ENCODE data around the gene MICOS13. TPM values are rescaled to one million over a fixed set of nuclear protein-coding genes. Genes with fewer than 3 reads are reported as not detected.

The MICOS13 gene
- polyA plus RNA-seq, 1 of the 3 experiments (the other 2 are of a cell fraction), result 112 TPM

DNA sequence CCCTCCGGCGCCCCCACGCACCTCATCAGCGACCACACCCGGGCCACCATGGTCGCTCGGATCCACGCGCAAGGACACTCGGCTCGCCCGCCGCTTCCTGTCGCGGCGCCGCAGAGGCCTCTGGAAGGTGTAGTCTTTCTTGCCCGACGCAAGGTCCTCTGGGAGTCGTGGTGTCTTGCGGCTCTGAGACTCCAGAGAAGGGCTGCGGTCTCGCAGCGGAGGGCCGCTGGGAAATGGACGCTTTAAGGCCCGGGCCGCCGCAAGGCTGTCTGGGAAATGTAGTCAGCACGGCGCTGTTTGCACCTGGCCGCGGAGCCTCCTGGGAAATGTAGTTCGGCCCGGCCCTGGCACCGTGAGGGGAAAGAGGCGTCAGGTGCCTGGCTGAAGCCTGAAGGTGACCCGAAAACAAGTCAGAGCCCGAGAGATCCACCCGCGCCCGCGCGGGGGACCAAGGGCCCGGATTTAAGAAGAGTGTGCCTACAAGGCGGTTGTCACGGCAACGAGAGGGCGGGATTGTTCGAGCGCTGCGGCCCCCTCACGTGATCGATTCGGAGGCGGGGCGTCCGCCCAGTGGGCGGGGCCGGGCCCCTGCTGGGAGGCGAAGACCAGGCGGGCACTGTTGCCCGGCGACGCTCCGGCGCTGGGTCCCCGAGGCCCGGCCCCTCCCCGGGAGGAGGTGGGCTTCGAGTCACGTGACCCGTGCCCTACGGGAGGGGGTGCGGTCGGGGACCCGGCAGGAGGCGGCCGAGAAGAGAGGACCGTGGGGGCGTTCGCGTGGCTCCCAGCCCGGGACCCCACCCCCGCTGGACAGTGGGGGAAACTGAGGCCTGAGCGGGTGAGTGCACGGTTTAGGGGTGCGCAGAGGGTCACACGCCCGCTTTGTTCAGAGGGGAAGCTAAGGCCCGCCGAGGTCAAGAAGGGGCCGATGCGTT is at the start of gene MICOS13, which contains the start of gene HSD11B1L (continued):
- TF ChIP-seq, protein P1, sequence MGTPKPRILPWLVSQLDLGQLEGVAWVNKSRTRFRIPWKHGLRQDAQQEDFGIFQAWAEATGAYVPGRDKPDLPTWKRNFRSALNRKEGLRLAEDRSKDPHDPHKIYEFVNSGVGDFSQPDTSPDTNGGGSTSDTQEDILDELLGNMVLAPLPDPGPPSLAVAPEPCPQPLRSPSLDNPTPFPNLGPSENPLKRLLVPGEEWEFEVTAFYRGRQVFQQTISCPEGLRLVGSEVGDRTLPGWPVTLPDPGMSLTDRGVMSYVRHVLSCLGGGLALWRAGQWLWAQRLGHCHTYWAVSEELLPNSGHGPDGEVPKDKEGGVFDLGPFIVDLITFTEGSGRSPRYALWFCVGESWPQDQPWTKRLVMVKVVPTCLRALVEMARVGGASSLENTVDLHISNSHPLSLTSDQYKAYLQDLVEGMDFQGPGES (IDR thresholded peaks at IDR 0.05; ENCODE audit: low read depth, low read length), result no peak
- TF ChIP-seq JUND (IDR thresholded peaks at IDR 0.05) (no peak), ELF1 (IDR thresholded peaks at IDR 0.05) (peak; percentile 89), YY1 (IDR thresholded peaks at IDR 0.05; ENCODE audit: low read depth) (peak; percentile 81), FOXJ3 (CRISPR knock-in tag; IDR thresholded peaks at IDR 0.05) (no peak), RFX5 (IDR thresholded peaks at IDR 0.05; ENCODE audit: low read length) (no peak), NRF1 (IDR thresholded peaks at IDR 0.05; ENCODE audit: low read depth, low read length) (peak; percentile 41; the same call in 1 of the 2 replicates), TEAD4 (IDR thresholded peaks at IDR 0.05; ENCODE audit: borderline replicate concordance, insufficient read depth) (no peak), SMC3 (IDR thresholded peaks at IDR 0.05; ENCODE audit: low read depth, low read length) (no peak)
- TF ChIP-seq, protein P2, sequence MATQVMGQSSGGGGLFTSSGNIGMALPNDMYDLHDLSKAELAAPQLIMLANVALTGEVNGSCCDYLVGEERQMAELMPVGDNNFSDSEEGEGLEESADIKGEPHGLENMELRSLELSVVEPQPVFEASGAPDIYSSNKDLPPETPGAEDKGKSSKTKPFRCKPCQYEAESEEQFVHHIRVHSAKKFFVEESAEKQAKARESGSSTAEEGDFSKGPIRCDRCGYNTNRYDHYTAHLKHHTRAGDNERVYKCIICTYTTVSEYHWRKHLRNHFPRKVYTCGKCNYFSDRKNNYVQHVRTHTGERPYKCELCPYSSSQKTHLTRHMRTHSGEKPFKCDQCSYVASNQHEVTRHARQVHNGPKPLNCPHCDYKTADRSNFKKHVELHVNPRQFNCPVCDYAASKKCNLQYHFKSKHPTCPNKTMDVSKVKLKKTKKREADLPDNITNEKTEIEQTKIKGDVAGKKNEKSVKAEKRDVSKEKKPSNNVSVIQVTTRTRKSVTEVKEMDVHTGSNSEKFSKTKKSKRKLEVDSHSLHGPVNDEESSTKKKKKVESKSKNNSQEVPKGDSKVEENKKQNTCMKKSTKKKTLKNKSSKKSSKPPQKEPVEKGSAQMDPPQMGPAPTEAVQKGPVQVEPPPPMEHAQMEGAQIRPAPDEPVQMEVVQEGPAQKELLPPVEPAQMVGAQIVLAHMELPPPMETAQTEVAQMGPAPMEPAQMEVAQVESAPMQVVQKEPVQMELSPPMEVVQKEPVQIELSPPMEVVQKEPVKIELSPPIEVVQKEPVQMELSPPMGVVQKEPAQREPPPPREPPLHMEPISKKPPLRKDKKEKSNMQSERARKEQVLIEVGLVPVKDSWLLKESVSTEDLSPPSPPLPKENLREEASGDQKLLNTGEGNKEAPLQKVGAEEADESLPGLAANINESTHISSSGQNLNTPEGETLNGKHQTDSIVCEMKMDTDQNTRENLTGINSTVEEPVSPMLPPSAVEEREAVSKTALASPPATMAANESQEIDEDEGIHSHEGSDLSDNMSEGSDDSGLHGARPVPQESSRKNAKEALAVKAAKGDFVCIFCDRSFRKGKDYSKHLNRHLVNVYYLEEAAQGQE (IDR thresholded peaks at IDR 0.05; ENCODE audit: low read depth, low read length), result no peak

DNA sequence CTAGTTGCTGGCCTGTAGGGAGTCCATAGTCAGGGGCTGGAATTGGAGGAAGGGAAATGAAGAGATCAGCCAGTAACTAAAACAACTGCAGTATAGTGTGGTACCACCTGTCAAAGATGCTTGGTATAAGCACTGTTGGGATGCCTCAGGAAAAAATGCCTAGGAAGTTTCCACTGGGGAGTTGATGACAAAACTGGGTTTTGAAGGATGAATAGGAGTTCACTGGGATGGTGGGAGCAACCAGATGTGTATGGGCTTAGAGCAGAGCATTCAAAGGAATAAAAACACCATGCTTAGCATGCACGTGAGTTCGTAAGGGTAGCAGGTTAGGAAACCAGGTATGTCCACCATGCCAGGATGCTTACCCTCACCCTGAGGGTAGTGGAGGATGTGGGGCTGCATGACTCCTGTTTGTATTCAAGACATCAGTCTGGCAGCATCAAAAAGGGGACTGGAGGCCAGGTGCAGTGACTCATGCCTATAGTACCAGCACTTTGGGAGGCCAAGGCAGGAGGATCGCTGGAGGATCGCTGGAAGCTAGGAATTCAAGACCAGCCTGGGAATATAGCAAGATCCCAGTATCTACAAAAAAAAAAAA is 47.2 kb upstream of the MICOS13 start:
- H3K4me3 ChIP-seq (ENCODE audit: low read depth in 2 of 2, low read length in 1 of 2), result no peak overlapping the region
- no peak overlapping the region for H3K9ac ChIP-seq
- H3K9me2 ChIP-seq, result no peaks in the 10 kb centered on the region
- POLR2A ChIA-PET, result no interaction called here
- TF ChIP-seq YY1 (IDR thresholded peaks at IDR 0.05; ENCODE audit: low read depth), result no peak
- TF ChIP-seq USF1 (IDR thresholded peaks at IDR 0.05; ENCODE audit: borderline replicate concordance, low read depth), result no peak
- TF ChIP-seq, protein P3, sequence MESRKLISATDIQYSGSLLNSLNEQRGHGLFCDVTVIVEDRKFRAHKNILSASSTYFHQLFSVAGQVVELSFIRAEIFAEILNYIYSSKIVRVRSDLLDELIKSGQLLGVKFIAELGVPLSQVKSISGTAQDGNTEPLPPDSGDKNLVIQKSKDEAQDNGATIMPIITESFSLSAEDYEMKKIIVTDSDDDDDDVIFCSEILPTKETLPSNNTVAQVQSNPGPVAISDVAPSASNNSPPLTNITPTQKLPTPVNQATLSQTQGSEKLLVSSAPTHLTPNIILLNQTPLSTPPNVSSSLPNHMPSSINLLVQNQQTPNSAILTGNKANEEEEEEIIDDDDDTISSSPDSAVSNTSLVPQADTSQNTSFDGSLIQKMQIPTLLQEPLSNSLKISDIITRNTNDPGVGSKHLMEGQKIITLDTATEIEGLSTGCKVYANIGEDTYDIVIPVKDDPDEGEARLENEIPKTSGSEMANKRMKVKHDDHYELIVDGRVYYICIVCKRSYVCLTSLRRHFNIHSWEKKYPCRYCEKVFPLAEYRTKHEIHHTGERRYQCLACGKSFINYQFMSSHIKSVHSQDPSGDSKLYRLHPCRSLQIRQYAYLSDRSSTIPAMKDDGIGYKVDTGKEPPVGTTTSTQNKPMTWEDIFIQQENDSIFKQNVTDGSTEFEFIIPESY (IDR thresholded peaks at IDR 0.05; ENCODE audit: borderline replicate concordance, low read depth), result no peak
- TF ChIP-seq RCOR1 (IDR thresholded peaks at IDR 0.05; ENCODE audit: low read length), result no peak
- TF ChIP-seq FOXJ3 (CRISPR knock-in tag; IDR thresholded peaks at IDR 0.05), result no peak
- no peak for TF ChIP-seq SIN3A (IDR thresholded peaks at IDR 0.05; ENCODE audit: borderline replicate concordance, low read depth, low read length)
- TF ChIP-seq EZH2phosphoT487 (IDR thresholded peaks at IDR 0.05; ENCODE audit: borderline replicate concordance, low read depth), result no peak
- no peak overlapping the region for H2AFZ ChIP-seq (ENCODE audit: low read depth)
- DNase-seq, result no peak
- no peak overlapping the region for H3K27ac ChIP-seq (ENCODE audit: low read depth in 2 of 2, low read length in 1 of 2)
- H3K4me2 ChIP-seq, result no peak overlapping the region
- no peaks in the 10 kb centered on the region for H3K9me3 ChIP-seq
- H3K4me1 ChIP-seq (ENCODE audit: control insufficient read depth in 1 of 2, insufficient read depth in 2 of 2, low read depth in 1 of 2, low read length in 1 of 2), result no peaks in the 10 kb centered on the region
- CTCF ChIA-PET, result interaction anchor here (0.6 kb wide), 1 partner anchor 29 kb away, joined by 4 read pairs; no protein-coding TSS in a partner anchor
- peaks cover 3% of the 10 kb centered on the region for H3F3A ChIP-seq (replicated peaks; ENCODE audit: insufficient read depth)
- no peaks in the 10 kb centered on the region; the same call in none of the 2 replicates for H3K27me3 ChIP-seq (ENCODE audit: insufficient read depth)
- no peaks in the 10 kb centered on the region for H3K79me2 ChIP-seq (ENCODE audit: insufficient read depth)
- H4K20me1 ChIP-seq (ENCODE audit: insufficient read depth), result no peaks in the 10 kb centered on the region
- WGBS (ENCODE audit: low lambda C conversion rate), result 50% methylated on average over 4 of the region's 4 CpGs
- H3K36me3 ChIP-seq (replicated peaks in 1 of 2; ENCODE audit: control insufficient read depth in 1 of 2, insufficient read depth in 2 of 2, low read length in 1 of 2), result no peaks in the 10 kb centered on the region

Measured in SK-N-SH (cell line).